HEK293 (cell line): ENCODE measurements around the gene GPD1.

Source experiments
- CTCF ChIA-PET: fragments of 350-600 bp; formaldehyde crosslinking; extraction: SDS; loops from one replicate; lab custom pipeline; 2021; ENCODE audit warnings: antibody characterized with exemption; lab: Yijun Ruan, JAX
- POLR2A ChIA-PET: fragments of 300-600 bp; formaldehyde crosslinking; extraction: SDS; loops from one replicate; lab custom pipeline; 2020; ENCODE audit warnings: antibody characterized with exemption, inconsistent platforms; lab: Yijun Ruan, JAX
- H3K27ac ChIP-seq: fragments of 200-500 bp; sonication (Bioruptor generic); 2 replicates; pipeline ENCODE4 v1.5.1; 2014; ENCODE audit warnings: low read depth, low read length, control low read depth, inconsistent platforms; ENCODE audit errors: extremely low read depth
- H3K36me3 ChIP-seq, 2 experiments: fragments of 200-500 bp in 1 of 2; sonication (Bioruptor generic) in 1 of 2; 1 replicate in 1 of 2; 2 replicates in 1 of 2; pipeline ENCODE4 v1.5.1; 2014 to 2017; ENCODE audit warnings: inconsistent platforms in 2 of 2, low read length in 2 of 2; ENCODE audit not compliant: control insufficient read depth in 2 of 2, insufficient read depth in 1 of 2
- H3K4me1 ChIP-seq: fragments of 200-500 bp; sonication (Bioruptor generic); 2 replicates; pipeline ENCODE4 v1.5.1; 2014; ENCODE audit warnings: mild to moderate bottlenecking, low read length, inconsistent platforms; ENCODE audit not compliant: control insufficient read depth, insufficient read depth
- H3K4me3 ChIP-seq: 2 replicates; pipeline ENCODE4 v1.5.1; 2011; ENCODE audit warnings: low read depth, mild to moderate bottlenecking, control low read depth, low read length, moderate library complexity
- H3K9me3 ChIP-seq: fragments of 200-500 bp; sonication (Bioruptor generic); 2 replicates; pipeline ENCODE4 v1.5.1; 2014; ENCODE audit warnings: low read depth, low read length, inconsistent platforms; ENCODE audit not compliant: control insufficient read depth, insufficient read depth
- CTCF ChIP-seq: fragments of 450-650 bp; formaldehyde crosslinking; IDR thresholded peaks from 2 replicates; pipeline ENCODE4 v1.5.1; 2016; ENCODE audit warnings: missing biosample characterization, missing genetic modification characterization
- GLIS2 ChIP-seq: fragments of 450-650 bp; formaldehyde crosslinking; IDR thresholded peaks from 2 replicates; pipeline ENCODE4 v1.5.1; 2016; ENCODE audit warnings: missing biosample characterization, missing genetic modification characterization
- HIC1 ChIP-seq: fragments of 450-650 bp; formaldehyde crosslinking; IDR thresholded peaks from 2 replicates; pipeline ENCODE4 v1.5.1; 2016; ENCODE audit warnings: missing biosample characterization, missing genetic modification characterization
- KLF16 ChIP-seq: fragments of 450-650 bp; formaldehyde crosslinking; IDR thresholded peaks from 2 replicates; pipeline ENCODE4 v1.5.1; 2017; ENCODE audit warnings: missing biosample characterization, missing genetic modification characterization
- OSR2 ChIP-seq: fragments of 450-650 bp; formaldehyde crosslinking; IDR thresholded peaks from 2 replicates; pipeline ENCODE4 v1.5.1; 2016; ENCODE audit warnings: missing biosample characterization, missing genetic modification characterization
- SP3 ChIP-seq: fragments of 450-650 bp; formaldehyde crosslinking; IDR thresholded peaks from 2 replicates; pipeline ENCODE4 v1.5.1; 2016; ENCODE audit warnings: missing biosample characterization, missing genetic modification characterization
- TRIM28 ChIP-seq: IDR thresholded peaks from 2 replicates; pipeline ENCODE4 v1.6.1; 2011; ENCODE audit warnings: low read length, control low read depth, borderline replicate concordance
- YY2 ChIP-seq: fragments of 450-650 bp; formaldehyde crosslinking; IDR thresholded peaks from 2 replicates; pipeline ENCODE4 v1.5.1; 2016; ENCODE audit warnings: missing biosample characterization, missing genetic modification characterization
- ZBTB21 ChIP-seq: fragments of 450-650 bp; formaldehyde crosslinking; IDR thresholded peaks from 2 replicates; pipeline ENCODE4 v1.5.1; 2017; ENCODE audit warnings: missing biosample characterization, missing genetic modification characterization
- ZBTB44 ChIP-seq: fragments of 450-650 bp; IDR thresholded peaks from 2 replicates; pipeline ENCODE4 v1.5.1; 2018; ENCODE audit warnings: missing biosample characterization, mild to moderate bottlenecking, missing genetic modification characterization
- ZNF121 ChIP-seq: fragments of 450-650 bp; formaldehyde crosslinking; IDR thresholded peaks from 2 replicates; pipeline ENCODE4 v1.5.1; 2016; ENCODE audit warnings: missing biosample characterization, missing genetic modification characterization
- ZNF132 ChIP-seq: fragments of 450-650 bp; formaldehyde crosslinking; IDR thresholded peaks from 2 replicates; pipeline ENCODE4 v1.5.1; 2017; ENCODE audit warnings: missing biosample characterization, missing genetic modification characterization, borderline replicate concordance
- ZNF302 ChIP-seq: fragments of 450-650 bp; formaldehyde crosslinking; IDR thresholded peaks from 2 replicates; pipeline ENCODE4 v1.5.1; 2016; ENCODE audit warnings: missing biosample characterization, missing genetic modification characterization, low read depth
- ZNF398 ChIP-seq: fragments of 450-650 bp; formaldehyde crosslinking; IDR thresholded peaks from 2 replicates; pipeline ENCODE4 v1.5.1; 2017; ENCODE audit warnings: missing biosample characterization, missing genetic modification characterization
- ZNF416 ChIP-seq: fragments of 450-650 bp; formaldehyde crosslinking; IDR thresholded peaks from 2 replicates; pipeline ENCODE4 v1.5.1; 2016; ENCODE audit warnings: missing biosample characterization, missing genetic modification characterization
- ZNF423 ChIP-seq: fragments of 450-650 bp; formaldehyde crosslinking; IDR thresholded peaks from 2 replicates; pipeline ENCODE4 v1.5.1; 2016; ENCODE audit warnings: missing biosample characterization, missing genetic modification characterization
- ZNF48 ChIP-seq: fragments of 450-650 bp; formaldehyde crosslinking; IDR thresholded peaks from 2 replicates; pipeline ENCODE4 v1.5.1; 2016; ENCODE audit warnings: missing biosample characterization, missing genetic modification characterization
- ZNF488 ChIP-seq: fragments of 450-650 bp; formaldehyde crosslinking; IDR thresholded peaks from 2 replicates; pipeline ENCODE4 v1.5.1; 2016; ENCODE audit warnings: missing biosample characterization, missing genetic modification characterization
- ZNF501 ChIP-seq: fragments of 450-650 bp; formaldehyde crosslinking; IDR thresholded peaks from 2 replicates; pipeline ENCODE4 v1.5.1; 2016; ENCODE audit warnings: missing biosample characterization, missing genetic modification characterization
- ZNF530 ChIP-seq: fragments of 450-650 bp; formaldehyde crosslinking; IDR thresholded peaks from 2 replicates; pipeline ENCODE4 v1.5.1; 2016; ENCODE audit warnings: low read depth, missing biosample characterization, missing genetic modification characterization
- ZNF548 ChIP-seq: fragments of 450-650 bp; formaldehyde crosslinking; IDR thresholded peaks from 2 replicates; pipeline ENCODE4 v1.5.1; 2016; ENCODE audit warnings: missing biosample characterization, missing genetic modification characterization
- ZNF571 ChIP-seq: fragments of 450-650 bp; formaldehyde crosslinking; IDR thresholded peaks from 2 replicates; pipeline ENCODE4 v1.5.0; 2017; ENCODE audit warnings: missing biosample characterization, missing genetic modification characterization
- ZNF677 ChIP-seq: fragments of 450-650 bp; IDR thresholded peaks from 2 replicates; pipeline ENCODE4 v1.5.0; 2018; ENCODE audit warnings: missing biosample characterization, mild to moderate bottlenecking, missing genetic modification characterization, moderate library complexity
- ZNF76 ChIP-seq: fragments of 450-650 bp; formaldehyde crosslinking; IDR thresholded peaks from 2 replicates; pipeline ENCODE4; 2016; ENCODE audit warnings: low read depth, missing biosample characterization, missing genetic modification characterization, borderline replicate concordance
- ZNF837 ChIP-seq: fragments of 450-650 bp; formaldehyde crosslinking; IDR thresholded peaks from 2 replicates; pipeline ENCODE4 v1.5.1; 2016; ENCODE audit warnings: missing biosample characterization, missing genetic modification characterization
- ZSCAN16 ChIP-seq: fragments of 450-650 bp; formaldehyde crosslinking; IDR thresholded peaks from 2 replicates; pipeline ENCODE4 v1.5.1; 2016; ENCODE audit warnings: missing biosample characterization, missing genetic modification characterization
- ZSCAN30 ChIP-seq: fragments of 450-650 bp; IDR thresholded peaks from 2 replicates; pipeline ENCODE4 v1.5.1; 2018; ENCODE audit warnings: missing biosample characterization, mild to moderate bottlenecking, missing genetic modification characterization, moderate library complexity

Gene GPD1

GRCh38 chr12:50145439-50145838 is 41.6 kb downstream of the GPD1 start:
- POLR2A ChIA-PET = no interaction called here
- CTCF ChIA-PET = interaction anchor here (0.5 to 2.1 kb wide), 4 partner anchors 8 to 66 kb away, joined by 3 to 7 read pairs (median 6); no protein-coding TSS in a partner anchor
- no peak overlapping the region for H3K27ac ChIP-seq
- H3K36me3 ChIP-seq = peaks cover 18 to 34% of the 10 kb centered on the region in 2 experiments
- TF ChIP-seq ZNF488 (tag by site-specific recombination) = no peak
- no peak for TF ChIP-seq ZNF677
- TF ChIP-seq ZBTB21 (tag by site-specific recombination) = no peak
- no peak for TF ChIP-seq ZNF571
- TF ChIP-seq ZBTB44 (tag by site-specific recombination) = no peak
- no peak for TF ChIP-seq OSR2
- no peak for TF ChIP-seq CTCF (tag by site-specific recombination)
- TF ChIP-seq TRIM28 = no peak
- TF ChIP-seq ZNF76 (tag by site-specific recombination) = no peak
- TF ChIP-seq SP3 (tag by site-specific recombination) = no peak
- H3K4me3 ChIP-seq = no peak overlapping the region
- H3K9me3 ChIP-seq = no peaks in the 10 kb centered on the region
- H3K4me1 ChIP-seq = peaks cover 6% of the 10 kb centered on the region

GRCh38 chr12:50147281-50147680 is 43.5 kb downstream of the GPD1 start:
- Histone ChIP-seq H3K4me1 (peaks cover 6% of the 10 kb centered on the region), H3K27ac (no peak overlapping the region), H3K4me3 (no peak overlapping the region), H3K9me3 (no peaks in the 10 kb centered on the region), H3K36me3 (peaks cover 2 to 16% of the 10 kb centered on the region in 2 experiments; a peak in 2 of 3 replicates)
- CTCF ChIA-PET = interaction anchor here (0.6 to 2.1 kb wide), 4 partner anchors 36 to 1098 kb away, joined by 3 to 7 read pairs (median 4); partner anchors contain the start of gene COX14
- POLR2A ChIA-PET = interaction anchor here (1.6 to 1.8 kb wide), 2 partner anchors 20 to 35 kb away, joined by 9 to 12 read pairs; partner anchors contain the start of genes CERS5 and COX14
- no peak for TF ChIP-seq ZSCAN30 (tag by site-specific recombination)
- TF ChIP-seq ZNF837 (tag by site-specific recombination) = no peak
- TF ChIP-seq ZNF121 = no peak
- no peak for TF ChIP-seq ZNF132
- TF ChIP-seq HIC1 (tag by site-specific recombination) = no peak
- no peak for TF ChIP-seq GLIS2 (tag by site-specific recombination)
- no peak for TF ChIP-seq ZSCAN16
- TF ChIP-seq ZNF423 (tag by site-specific recombination) = no peak
- TF ChIP-seq ZNF548 (tag by site-specific recombination) = no peak
- no peak for TF ChIP-seq ZNF530 (tag by site-specific recombination)
- TF ChIP-seq ZNF501 (tag by site-specific recombination) = no peak
- TF ChIP-seq ZNF302 = no peak
- no peak for TF ChIP-seq ZNF416 (tag by site-specific recombination)
- TF ChIP-seq ZNF48 = no peak
- TF ChIP-seq ZNF398 (tag by site-specific recombination) = no peak
- TF ChIP-seq KLF16 (tag by site-specific recombination) = no peak
- no peak for TF ChIP-seq YY2
